Left hindlimb (tissue), 1 donor: ENCODE data around the gene CACNG5.

ENCODE experiments used
- DNase-seq: peaks from one replicate; pipeline ENCODE4 v3.0.0-alpha.2; 2018

CACNG5 gene

GRCh38 chr17:66834919-66835454 lies at the start of gene CACNG5:
CACNG5 (plus strand) TSS chr17:66835117; CDS start chr17:66877333, 42,216 bp downstream.
- DNase-seq: no peak

- no peak for DNase-seq
These were observed 48.8 kb upstream of the CACNG5 start for GRCh38 chr17:66786107-66786506.

- no peak for DNase-seq
These were observed 47.0 kb upstream of the CACNG5 start for GRCh38 chr17:66787914-66788313.

GRCh38 chr17:66789093-66789492 lies 45.8 kb upstream of the CACNG5 start:
- DNase-seq: no peak

- no peak for DNase-seq
These were observed 44.9 kb upstream of the CACNG5 start for GRCh38 chr17:66789961-66790437.

- DNase-seq: no peak
These were observed 44.3 kb upstream of the CACNG5 start for GRCh38 chr17:66790501-66791061.

GRCh38 chr17:66791347-66791746 lies 43.6 kb upstream of the CACNG5 start:
- DNase-seq: no peak

- DNase-seq: no peak
These were observed 41.1 kb upstream of the CACNG5 start for GRCh38 chr17:66793814-66794213.

- DNase-seq: no peak
These were observed 39.4 kb upstream of the CACNG5 start for GRCh38 chr17:66795486-66795885.

GRCh38 chr17:66799849-66800537 lies 34.9 kb upstream of the CACNG5 start:
- DNase-seq: no peak

GRCh38 chr17:66803474-66803951 lies 31.4 kb upstream of the CACNG5 start:
- DNase-seq: no peak

- DNase-seq: no peak
These were observed 29.4 kb upstream of the CACNG5 start for GRCh38 chr17:66805567-66805966.

- DNase-seq: no peak
These were observed 27.7 kb upstream of the CACNG5 start for GRCh38 chr17:66807182-66807581.

GRCh38 chr17:66809408-66809807 lies 25.5 kb upstream of the CACNG5 start:
- no peak for DNase-seq

GRCh38 chr17:66810951-66811682 lies 23.8 kb upstream of the CACNG5 start:
- no peak for DNase-seq

- no peak for DNase-seq
These were observed 23.2 kb upstream of the CACNG5 start for GRCh38 chr17:66811683-66812054.

GRCh38 chr17:66812571-66812970 lies 22.3 kb upstream of the CACNG5 start:
- DNase-seq: no peak

GRCh38 chr17:66813296-66813695 lies 21.6 kb upstream of the CACNG5 start:
- no peak for DNase-seq

GRCh38 chr17:66814026-66814425 lies 20.9 kb upstream of the CACNG5 start:
- DNase-seq: no peak

GRCh38 chr17:66814570-66814969 lies 20.3 kb upstream of the CACNG5 start:
- no peak for DNase-seq

- no peak for DNase-seq
These were observed 17.2 kb upstream of the CACNG5 start for GRCh38 chr17:66817750-66818149.

- no peak for DNase-seq
These were observed 15.5 kb upstream of the CACNG5 start for GRCh38 chr17:66819466-66819865.

GRCh38 chr17:66822009-66822408 lies 12.9 kb upstream of the CACNG5 start:
- no peak for DNase-seq

- no peak for DNase-seq
These were observed 8.1 kb upstream of the CACNG5 start for GRCh38 chr17:66826856-66827255.
